Thyroid gland (tissue), 4 donors: ENCODE results near the gene MAP3K7.

Source experiments
- POLR2A ChIP-seq, 2 donors: fragments of 450-650 bp; IDR thresholded peaks; one replicate each; pipeline ENCODE4 v1.6.1; 2017; ENCODE audit warnings: antibody characterized with exemption in 2 of 2, mild to moderate bottlenecking in 2 of 2, moderate library complexity in 1 of 2
- TF ChIP-seq, protein P1 (sequence below), 6 experiments: fragments of 200-600 bp in 3 of 6; fragments of 450-650 bp in 3 of 6; sonication (generic) in 3 of 6; IDR thresholded peaks; one replicate each; pipeline ENCODE4 v1.5.1; 2016 to 2019; ENCODE audit warnings: antibody characterized with exemption in 6 of 6, mild to moderate bottlenecking in 2 of 6, inconsistent platforms in 1 of 6, moderate library complexity in 1 of 6

GRCh38 chr6:90605749-90606340 lies 19.0 kb upstream of the MAP3K7 start:
- no peak for TF ChIP-seq POLR2A (IDR thresholded peaks at IDR 0.05)
- TF ChIP-seq, protein P1, sequence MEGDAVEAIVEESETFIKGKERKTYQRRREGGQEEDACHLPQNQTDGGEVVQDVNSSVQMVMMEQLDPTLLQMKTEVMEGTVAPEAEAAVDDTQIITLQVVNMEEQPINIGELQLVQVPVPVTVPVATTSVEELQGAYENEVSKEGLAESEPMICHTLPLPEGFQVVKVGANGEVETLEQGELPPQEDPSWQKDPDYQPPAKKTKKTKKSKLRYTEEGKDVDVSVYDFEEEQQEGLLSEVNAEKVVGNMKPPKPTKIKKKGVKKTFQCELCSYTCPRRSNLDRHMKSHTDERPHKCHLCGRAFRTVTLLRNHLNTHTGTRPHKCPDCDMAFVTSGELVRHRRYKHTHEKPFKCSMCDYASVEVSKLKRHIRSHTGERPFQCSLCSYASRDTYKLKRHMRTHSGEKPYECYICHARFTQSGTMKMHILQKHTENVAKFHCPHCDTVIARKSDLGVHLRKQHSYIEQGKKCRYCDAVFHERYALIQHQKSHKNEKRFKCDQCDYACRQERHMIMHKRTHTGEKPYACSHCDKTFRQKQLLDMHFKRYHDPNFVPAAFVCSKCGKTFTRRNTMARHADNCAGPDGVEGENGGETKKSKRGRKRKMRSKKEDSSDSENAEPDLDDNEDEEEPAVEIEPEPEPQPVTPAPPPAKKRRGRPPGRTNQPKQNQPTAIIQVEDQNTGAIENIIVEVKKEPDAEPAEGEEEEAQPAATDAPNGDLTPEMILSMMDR (IDR thresholded peaks at IDR 0.05): no peak
